ENCODE data around the gene FAM118A. TPM values are rescaled to one million over a fixed set of nuclear protein-coding genes. Genes with fewer than 3 reads are reported as not detected.

Gene FAM118A
- total and polyA plus RNA-seq, 2 of the 8 experiments (the other 6 are each of a cell fraction or from before 2014, with no cell fraction given): 8.5 to 18.6 TPM

DNA sequence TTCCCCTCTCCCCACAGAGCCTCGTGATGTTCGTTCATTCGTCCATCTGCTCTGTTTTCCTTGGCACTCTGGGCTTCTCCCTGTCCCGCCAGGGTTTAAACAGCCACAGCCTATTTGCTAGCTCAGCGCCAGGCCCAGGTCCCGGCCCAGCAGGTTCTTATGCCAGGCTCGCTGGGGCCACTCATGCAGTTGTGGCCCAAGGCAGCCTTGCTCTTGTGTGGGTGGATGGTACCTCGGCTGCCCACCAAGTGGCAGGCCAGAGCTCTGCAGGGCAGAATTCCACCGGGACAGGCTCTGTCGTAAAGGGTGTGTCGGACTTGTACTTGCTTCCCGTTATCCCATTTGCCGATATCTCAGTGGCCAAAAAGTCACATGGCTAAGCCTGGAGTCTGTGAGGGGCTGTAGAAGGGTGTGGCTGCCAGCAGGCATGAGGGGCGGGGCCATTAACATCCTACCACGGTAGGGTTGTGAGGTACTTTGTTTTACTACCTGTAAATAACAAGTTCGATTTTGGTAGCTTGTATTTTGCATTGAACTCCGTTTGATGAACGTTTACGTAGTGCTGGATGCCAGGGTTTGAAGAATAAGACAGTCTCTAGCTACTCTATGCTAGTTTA lies 7.9 kb downstream of the FAM118A start (continued):
- TF ChIP-seq, protein P1, sequence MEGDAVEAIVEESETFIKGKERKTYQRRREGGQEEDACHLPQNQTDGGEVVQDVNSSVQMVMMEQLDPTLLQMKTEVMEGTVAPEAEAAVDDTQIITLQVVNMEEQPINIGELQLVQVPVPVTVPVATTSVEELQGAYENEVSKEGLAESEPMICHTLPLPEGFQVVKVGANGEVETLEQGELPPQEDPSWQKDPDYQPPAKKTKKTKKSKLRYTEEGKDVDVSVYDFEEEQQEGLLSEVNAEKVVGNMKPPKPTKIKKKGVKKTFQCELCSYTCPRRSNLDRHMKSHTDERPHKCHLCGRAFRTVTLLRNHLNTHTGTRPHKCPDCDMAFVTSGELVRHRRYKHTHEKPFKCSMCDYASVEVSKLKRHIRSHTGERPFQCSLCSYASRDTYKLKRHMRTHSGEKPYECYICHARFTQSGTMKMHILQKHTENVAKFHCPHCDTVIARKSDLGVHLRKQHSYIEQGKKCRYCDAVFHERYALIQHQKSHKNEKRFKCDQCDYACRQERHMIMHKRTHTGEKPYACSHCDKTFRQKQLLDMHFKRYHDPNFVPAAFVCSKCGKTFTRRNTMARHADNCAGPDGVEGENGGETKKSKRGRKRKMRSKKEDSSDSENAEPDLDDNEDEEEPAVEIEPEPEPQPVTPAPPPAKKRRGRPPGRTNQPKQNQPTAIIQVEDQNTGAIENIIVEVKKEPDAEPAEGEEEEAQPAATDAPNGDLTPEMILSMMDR (IDR thresholded peaks at IDR 0.05; ENCODE audit: control extremely low read depth in 1 of 3, insufficient read depth in 1 of 3, low read depth in 1 of 3, low read length in 3 of 3): peak; percentile 52 to 62 (median 61)
- TF ChIP-seq RXRA (IDR thresholded peaks at IDR 0.05; ENCODE audit: insufficient read depth, low read depth, low read length) (no peak), TBP (IDR thresholded peaks at IDR 0.05; ENCODE audit: low read depth, low read length) (no peak), SIN3A (conservative IDR thresholded peaks at IDR 0.05 in 1 of 2, IDR thresholded peaks at IDR 0.05 in 1 of 2; ENCODE audit: low read depth in 1 of 2, low read length in 2 of 2) (no peak)
- TF ChIP-seq, protein P2, sequence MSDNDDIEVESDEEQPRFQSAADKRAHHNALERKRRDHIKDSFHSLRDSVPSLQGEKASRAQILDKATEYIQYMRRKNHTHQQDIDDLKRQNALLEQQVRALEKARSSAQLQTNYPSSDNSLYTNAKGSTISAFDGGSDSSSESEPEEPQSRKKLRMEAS (IDR thresholded peaks at IDR 0.05): no peak
